NT2/D1 (cell line): ENCODE data around the gene ITPRIPL2.

Experiments used
- SUZ12 ChIP-seq: IDR thresholded peaks from 2 replicates; pipeline ENCODE4 v1.6.1; 2011; ENCODE audit not compliant: insufficient read length, insufficient read depth; ENCODE audit errors: extremely low read depth
- YY1 ChIP-seq: IDR thresholded peaks from 2 replicates; pipeline ENCODE4 v1.6.1; 2011; ENCODE audit not compliant: insufficient read length, insufficient read depth
- ZNF274 ChIP-seq: IDR thresholded peaks from 2 replicates; pipeline ENCODE4 v1.6.1; 2011; ENCODE audit warnings: mild to moderate bottlenecking, low read depth, low read length

- TF ChIP-seq YY1 = no peak
- no peak for TF ChIP-seq SUZ12
- TF ChIP-seq ZNF274 = no peak
These were observed 38.3 kb downstream of the ITPRIPL2 start for GRCh38 chr16:19152042-19152441.
